H1 (cell line): Measurements from ENCODE around the gene DCLK1. TPM values are rescaled to one million over a fixed set of nuclear protein-coding genes. Genes with fewer than 3 reads are reported as not detected.

ENCODE experiments used
- CTCF ChIP-seq, 3 experiments: IDR thresholded peaks; 1 replicate in 2 of 3; 2 replicates in 1 of 3; pipeline versions ENCODE4 v1.5.1 to v1.6.1; 2011; ENCODE audit warnings: low read length in 3 of 3, mild to moderate bottlenecking in 3 of 3, inconsistent platforms in 2 of 3, low read depth in 1 of 3, moderate library complexity in 1 of 3; ENCODE audit not compliant: insufficient read depth in 1 of 3; ENCODE audit errors: control extremely low read depth in 1 of 3
- NANOG ChIP-seq: IDR thresholded peaks from 2 replicates; pipeline ENCODE4 v1.6.1; 2011; ENCODE audit warnings: low read length, low read depth, mild to moderate bottlenecking, inconsistent platforms; ENCODE audit not compliant: insufficient read depth, poor library complexity, severe bottlenecking
- SP2 ChIP-seq: IDR thresholded peaks from 2 replicates; pipeline ENCODE4 v1.6.1; 2012; ENCODE audit warnings: mild to moderate bottlenecking, low read length, inconsistent platforms
- polyA plus RNA-seq, 7 experiments: library from polyadenylated mRNA; depleted of rRNA in 3 of 7; stranded (reverse) in 5 of 7; unstranded in 2 of 7; fragments of >200 nt in 5 of 7; fragments of 200-250 nt in 2 of 7; gene quantifications; 1 replicate in 5 of 7; 2 replicates in 1 of 7; 4 replicates in 1 of 7; pipeline versions ENCODE4 v1.2.1 to v1.2.3, GENCODE V29; 2011 to 2013; ENCODE audit warnings: missing spikeins in 2 of 7, mixed read lengths in 2 of 7
- total RNA-seq: library from RNA; stranded (reverse); fragmentation: NEBNext Ultra II Directional; extraction: Animal tissue kit (Norgen Biotek cat#: 25700); gene quantifications from 2 replicates; pipeline ENCODE4 v1.2.1, GENCODE V29; 2021

Gene DCLK1
- total and polyA plus RNA-seq, 2 of the 8 experiments (the other 6 are each of a cell fraction or from before 2014, with no cell fraction given): 22.8 to 41.0 TPM

- TF ChIP-seq CTCF (IDR thresholded peaks at IDR 0.05; ENCODE audit: control extremely low read depth in 1 of 3, insufficient read depth in 1 of 3, low read depth in 1 of 3, low read length in 3 of 3) (no peak), SP2 (no peak), NANOG (no peak)
Measured at GRCh38 chr13:35832551-35832950, 298.6 kb downstream of the DCLK1 start (continued).
